Measurements from ENCODE around the gene CCDC190. TPM values are rescaled to one million over a fixed set of nuclear protein-coding genes. Genes with fewer than 3 reads are reported as not detected.

Gene CCDC190
- total and polyA plus RNA-seq, 8 donors, result 0.22 to 2.1 (median 0.65) TPM

GRCh38 chr1:162847839-162848453, 13.0 kb downstream of the CCDC190 start:
- TF ChIP-seq CTCF (IDR thresholded peaks at IDR 0.05), result peak; percentile 90 to 97
- DNase-seq (peak; percentile 44 to 80 (median 71)), ATAC-seq (peak; percentile 81)
- no peak overlapping the region for H3K4me3 ChIP-seq
- H3K36me3 ChIP-seq, result no peaks in the 10 kb centered on the region
- H3K9me3 ChIP-seq, result no peaks in the 10 kb centered on the region
- intact Hi-C loops (cut with DNase I), result no loop called here
- H3K27me3 ChIP-seq, result no peaks in the 10 kb centered on the region
- H3K27ac ChIP-seq, result no peak overlapping the region
- H3K4me1 ChIP-seq, result no peaks in the 10 kb centered on the region

GRCh38 chr1:162846256-162847212, 14.4 kb downstream of the CCDC190 start:
- DNase-seq, result peak in 1 of 4 donors; percentile 53

GRCh38 chr1:162844153-162844552, 16.8 kb downstream of the CCDC190 start:
- intact Hi-C loops (cut with DNase I), result no loop called here
- ATAC-seq (no peak), DNase-seq (no peak)
- H3K4me3 ChIP-seq, result no peak overlapping the region
- H3K27me3 ChIP-seq, result no peaks in the 10 kb centered on the region
- H3K27ac ChIP-seq, result no peak overlapping the region
- H3K36me3 ChIP-seq, result no peaks in the 10 kb centered on the region
- H3K4me1 ChIP-seq, result no peaks in the 10 kb centered on the region
- TF ChIP-seq CTCF (IDR thresholded peaks at IDR 0.05), result no peak
- H3K9me3 ChIP-seq, result peaks cover 0 to 8% of the 10 kb centered on the region in 2 donors

More at GRCh38 chr1:162846256-162847212, 14.4 kb downstream of the CCDC190 start:
- Histone ChIP-seq H3K4me1 (no peaks in the 10 kb centered on the region), H3K27ac (no peak overlapping the region), H3K4me3 (no peak overlapping the region), H3K9me3 (no peaks in the 10 kb centered on the region), H3K27me3 (no peaks in the 10 kb centered on the region), H3K36me3 (no peaks in the 10 kb centered on the region)
- TF ChIP-seq CTCF (IDR thresholded peaks at IDR 0.05), result no peak
- no peak for ATAC-seq
- intact Hi-C loops (cut with DNase I), result no loop called here

GRCh38 chr1:162840250-162840839, 20.6 kb downstream of the CCDC190 start:
- Histone ChIP-seq H3K4me1 (no peaks in the 10 kb centered on the region), H3K9me3 (peaks cover 0 to 18% of the 10 kb centered on the region in 2 donors), H3K27me3 (no peaks in the 10 kb centered on the region), H3K27ac (no peak overlapping the region), H3K4me3 (no peak overlapping the region), H3K36me3 (no peaks in the 10 kb centered on the region)
- intact Hi-C loops (cut with DNase I), result no loop called here
- TF ChIP-seq CTCF (IDR thresholded peaks at IDR 0.05), result no peak
- ATAC-seq (no peak), DNase-seq (no peak)

- H3K4me1 ChIP-seq, result no peaks in the 10 kb centered on the region
- H3K4me3 ChIP-seq, result no peak overlapping the region
- no peaks in the 10 kb centered on the region for H3K27me3 ChIP-seq
These were observed 22.1 kb downstream of the CCDC190 start for GRCh38 chr1:162838863-162839262.

More at GRCh38 chr1:162838863-162839262, 22.1 kb downstream of the CCDC190 start:
- H3K9me3 ChIP-seq, result peaks cover 0 to 18% of the 10 kb centered on the region in 2 donors
- no peak for TF ChIP-seq CTCF (IDR thresholded peaks at IDR 0.05)
- H3K27ac ChIP-seq, result no peak overlapping the region
- ATAC-seq (no peak), DNase-seq (no peak)
- no peaks in the 10 kb centered on the region for H3K36me3 ChIP-seq
- intact Hi-C loops (cut with DNase I), result no loop called here

Measured in left lung (tissue), 10 donors.